Fibroblast of the aortic adventitia (primary cell): ENCODE results near the gene SVOPL. TPM values are rescaled to one million over a fixed set of nuclear protein-coding genes. Genes with fewer than 3 reads are reported as not detected.

Experiments
- DNase-seq: peaks from one replicate; pipeline ENCODE4 v3.0.0-alpha.2; 2010; ENCODE audit warnings: low read depth
- H3K4me3 ChIP-seq: 2 replicates; pipeline ENCODE4 v1.5.1; 2011; ENCODE audit warnings: low read depth, mild to moderate bottlenecking, control low read depth, low read length, moderate library complexity
- small RNA-seq: library from RNA; depleted of rRNA; stranded (forward); fragments of <200 nt; gene quantifications from one replicate; pipeline ENCODE3, GENCODE V24; 2012
- total RNA-seq: library from RNA; depleted of rRNA; stranded (reverse); fragments of >200 nt; gene quantifications from 2 replicates; pipeline ENCODE4 v1.2.3, GENCODE V29; 2012; ENCODE audit warnings: low replicate concordance
- TF ChIP-seq, protein P1 (sequence below): IDR thresholded peaks from 2 replicates; pipeline ENCODE4 v1.5.1; 2011; ENCODE audit warnings: mild to moderate bottlenecking, low read length, control low read depth, inconsistent platforms; ENCODE audit not compliant: insufficient read depth

SVOPL gene
- total RNA-seq, 1 donor, result not detected

DNA sequence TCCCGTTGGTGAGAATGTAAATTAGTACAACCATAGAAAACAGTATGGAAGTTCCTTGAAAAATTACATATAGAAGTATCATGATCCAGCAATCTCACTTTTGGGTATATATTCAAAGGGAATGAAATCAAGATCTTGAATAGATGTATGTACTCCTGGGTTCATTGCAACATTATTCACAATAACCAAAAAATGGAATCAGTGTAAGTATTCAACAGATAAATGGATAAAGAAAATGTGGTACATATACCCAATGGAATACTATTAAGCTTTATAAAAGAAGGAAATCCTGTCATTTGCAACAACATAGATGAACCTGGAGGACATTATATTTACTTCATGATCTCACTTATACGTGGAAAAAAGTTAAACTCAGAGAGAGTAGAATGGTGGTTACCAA, 154.3 kb downstream of the SVOPL start:
- no peak overlapping the region for H3K4me3 ChIP-seq
- DNase-seq, result no peak
- TF ChIP-seq, protein P1, sequence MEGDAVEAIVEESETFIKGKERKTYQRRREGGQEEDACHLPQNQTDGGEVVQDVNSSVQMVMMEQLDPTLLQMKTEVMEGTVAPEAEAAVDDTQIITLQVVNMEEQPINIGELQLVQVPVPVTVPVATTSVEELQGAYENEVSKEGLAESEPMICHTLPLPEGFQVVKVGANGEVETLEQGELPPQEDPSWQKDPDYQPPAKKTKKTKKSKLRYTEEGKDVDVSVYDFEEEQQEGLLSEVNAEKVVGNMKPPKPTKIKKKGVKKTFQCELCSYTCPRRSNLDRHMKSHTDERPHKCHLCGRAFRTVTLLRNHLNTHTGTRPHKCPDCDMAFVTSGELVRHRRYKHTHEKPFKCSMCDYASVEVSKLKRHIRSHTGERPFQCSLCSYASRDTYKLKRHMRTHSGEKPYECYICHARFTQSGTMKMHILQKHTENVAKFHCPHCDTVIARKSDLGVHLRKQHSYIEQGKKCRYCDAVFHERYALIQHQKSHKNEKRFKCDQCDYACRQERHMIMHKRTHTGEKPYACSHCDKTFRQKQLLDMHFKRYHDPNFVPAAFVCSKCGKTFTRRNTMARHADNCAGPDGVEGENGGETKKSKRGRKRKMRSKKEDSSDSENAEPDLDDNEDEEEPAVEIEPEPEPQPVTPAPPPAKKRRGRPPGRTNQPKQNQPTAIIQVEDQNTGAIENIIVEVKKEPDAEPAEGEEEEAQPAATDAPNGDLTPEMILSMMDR, result no peak

DNA sequence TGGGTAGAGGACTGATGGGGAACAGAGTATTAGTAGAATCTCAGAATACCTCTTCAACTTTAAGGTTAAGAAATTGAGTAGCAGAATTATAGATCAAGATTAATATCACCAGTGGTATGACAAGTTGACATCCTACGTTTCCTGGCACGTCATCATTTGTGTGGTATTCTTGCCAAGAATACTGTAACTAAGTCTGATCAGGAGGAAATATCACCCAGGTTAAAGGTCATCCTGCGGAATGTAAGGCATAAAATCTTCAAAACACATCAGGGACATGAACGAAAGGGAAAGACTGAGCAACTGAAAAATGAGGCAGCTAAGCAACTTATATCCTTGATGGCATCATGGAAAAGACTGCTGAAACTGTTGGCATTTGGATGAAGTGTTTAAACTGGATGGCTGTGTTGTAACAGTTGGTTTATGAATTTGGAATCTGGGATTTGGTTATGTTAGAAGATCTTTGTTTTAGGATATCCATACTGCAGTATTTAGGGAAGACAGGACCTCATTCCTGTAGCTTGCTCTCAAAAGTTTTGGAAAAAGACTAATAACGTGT, 155.0 kb downstream of the SVOPL start:
- TF ChIP-seq, protein P1, result no peak
- no peak for DNase-seq
- no peak overlapping the region for H3K4me3 ChIP-seq

DNA sequence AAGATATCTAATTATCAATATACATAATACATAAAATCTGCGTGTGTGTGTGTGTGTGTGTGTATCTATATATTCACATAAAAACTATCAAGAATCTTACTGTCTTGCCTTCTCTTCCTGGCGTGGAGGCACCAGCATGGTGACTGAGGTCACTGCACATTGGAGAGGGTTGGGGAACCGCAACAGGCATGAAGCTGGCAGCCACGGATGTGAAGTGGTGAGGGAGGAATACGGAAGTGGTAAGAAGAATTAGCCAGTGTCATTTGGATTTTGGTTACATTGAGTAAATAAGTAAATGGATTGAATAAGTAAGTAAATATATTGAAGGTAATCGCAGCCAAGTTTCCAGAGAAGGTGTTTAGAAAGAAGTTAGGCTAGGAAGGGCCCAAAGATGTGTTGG, 156.0 kb downstream of the SVOPL start:
- no peak overlapping the region for H3K4me3 ChIP-seq
- TF ChIP-seq, protein P1, result no peak
- DNase-seq, result no peak

Small RNA genes lying within 50 kb of the gene (small RNA-seq; reads per million reads assigned to genes)
- not detected for gene RF00561

Other genes with a start within 250 kb of the SVOPL start
- 4.7 and 12.6 TPM in 2 replicates for gene TRIM24, start 241.1 kb downstream of the SVOPL start, total RNA-seq
- 0.33 TPM in 1 of 2 replicates, not detected in the other for gene TMEM213, start 96.6 kb upstream of the SVOPL start, total RNA-seq
- gene ATP6V0A4, start 96.8 kb upstream of the SVOPL start, total RNA-seq, result not detected in 2 replicates